ENCODE measurements around the gene ZSCAN12. TPM values are rescaled to one million over a fixed set of nuclear protein-coding genes. Genes with fewer than 3 reads are reported as not detected.
A peak's percentile ranks its signal among the peaks of the same experiment; 100 is the strongest.

Gene ZSCAN12
- total RNA-seq, 4 donors from 2014 or later: 1.2 to 6.2 (median 3.5) TPM

DNA sequence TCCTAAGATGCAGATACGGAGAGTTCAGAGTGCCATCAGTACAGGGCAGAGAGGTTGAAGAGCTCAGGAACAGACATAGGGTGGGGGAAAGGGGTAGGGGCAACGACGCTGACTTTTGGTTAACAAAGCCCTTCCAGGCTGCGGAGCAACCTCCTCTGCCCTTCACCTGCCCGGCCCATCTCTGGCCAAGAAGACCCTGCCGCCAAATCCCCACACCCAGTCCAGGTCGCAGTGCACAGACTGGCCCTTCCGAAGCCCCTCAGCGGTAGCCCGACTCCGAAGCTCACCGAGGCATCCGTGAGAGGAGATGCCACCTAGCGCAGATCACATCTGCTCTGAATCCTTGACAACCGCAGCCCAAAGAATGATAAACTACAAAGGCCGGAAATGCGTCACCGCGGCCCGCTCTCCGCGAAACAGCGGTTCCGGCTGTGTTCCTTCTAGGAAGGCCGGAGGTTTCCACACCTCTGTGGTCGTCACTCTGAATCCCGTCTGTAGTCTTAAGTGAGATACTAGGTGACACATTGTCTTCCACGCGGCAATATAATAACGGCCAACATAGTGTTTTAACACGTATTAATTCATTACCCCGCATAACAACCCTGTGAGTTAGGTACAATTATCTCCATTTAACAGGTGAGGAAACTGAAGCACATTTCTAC is 43.7 kb upstream of the ZSCAN12 start, which contains the start of gene ZSCAN23:
Gene ZSCAN23 (minus strand): TSS at position 380 of the 662 bp plus-strand sequence. CDS start 7,225 bp downstream, outside the sequence.
- peak within 1 kb of the TSS; percentile 14 to 63 (median 38) for H3K27ac ChIP-seq
- H3K9me3 ChIP-seq: no peaks in the 10 kb centered on the region
- in situ Hi-C loops (cut with MboI; ENCODE audit: low pct_ligation_motif_present in 1 of 4, low pct_unique_long_range_greater_than_20kb in 1 of 4, low sequenced_read_pairs in 3 of 4) (no loop called here), intact Hi-C loops (cut with DNase I; ENCODE audit: low total_unique reads) (no loop called here)
- TF ChIP-seq POLR2AphosphoS5 (IDR thresholded peaks at IDR 0.05): peak; percentile 41 to 45 (median 43)
- TF ChIP-seq POLR2A (IDR thresholded peaks at IDR 0.05): no peak
- peak within 1 kb of the TSS; percentile 44 to 64 (median 50) for H3K4me3 ChIP-seq
- H3K36me3 ChIP-seq: no peaks in the 10 kb centered on the region
- peak; percentile 79 for DNase-seq
- H3K27me3 ChIP-seq: peaks cover 40% of the 10 kb centered on the region
- peaks cover 0 to 6% (median 3%) of the 10 kb centered on the region in 4 donors for H3K4me1 ChIP-seq
- 2 to 10% methylated on average over 9 to 24 of the region's 32 CpGs for WGBS, 2 donors (ENCODE audit: low coverage in 1 of 2)

DNA sequence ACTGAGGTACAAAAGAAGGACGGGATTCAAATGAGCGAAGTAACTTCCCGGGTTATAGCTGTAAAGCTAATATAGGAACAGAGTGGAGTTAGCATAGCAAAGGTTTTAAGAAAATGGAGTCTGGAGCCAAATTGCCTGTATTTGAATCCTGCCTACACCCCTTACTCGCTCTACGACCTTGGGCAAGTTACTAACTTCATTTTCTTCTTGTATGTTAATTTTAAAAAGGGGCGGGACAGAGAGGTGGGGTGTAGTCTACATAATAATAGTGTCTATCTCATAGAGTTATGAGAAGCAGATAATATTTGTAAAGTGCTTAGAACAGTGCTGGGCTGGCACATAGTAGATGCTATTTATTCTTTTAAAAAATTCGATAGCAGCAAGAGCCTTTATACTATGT is 43.0 kb upstream of the ZSCAN12 start:
- intact Hi-C loops (cut with DNase I; ENCODE audit: low total_unique reads): no loop called here
- TF ChIP-seq, protein P1, sequence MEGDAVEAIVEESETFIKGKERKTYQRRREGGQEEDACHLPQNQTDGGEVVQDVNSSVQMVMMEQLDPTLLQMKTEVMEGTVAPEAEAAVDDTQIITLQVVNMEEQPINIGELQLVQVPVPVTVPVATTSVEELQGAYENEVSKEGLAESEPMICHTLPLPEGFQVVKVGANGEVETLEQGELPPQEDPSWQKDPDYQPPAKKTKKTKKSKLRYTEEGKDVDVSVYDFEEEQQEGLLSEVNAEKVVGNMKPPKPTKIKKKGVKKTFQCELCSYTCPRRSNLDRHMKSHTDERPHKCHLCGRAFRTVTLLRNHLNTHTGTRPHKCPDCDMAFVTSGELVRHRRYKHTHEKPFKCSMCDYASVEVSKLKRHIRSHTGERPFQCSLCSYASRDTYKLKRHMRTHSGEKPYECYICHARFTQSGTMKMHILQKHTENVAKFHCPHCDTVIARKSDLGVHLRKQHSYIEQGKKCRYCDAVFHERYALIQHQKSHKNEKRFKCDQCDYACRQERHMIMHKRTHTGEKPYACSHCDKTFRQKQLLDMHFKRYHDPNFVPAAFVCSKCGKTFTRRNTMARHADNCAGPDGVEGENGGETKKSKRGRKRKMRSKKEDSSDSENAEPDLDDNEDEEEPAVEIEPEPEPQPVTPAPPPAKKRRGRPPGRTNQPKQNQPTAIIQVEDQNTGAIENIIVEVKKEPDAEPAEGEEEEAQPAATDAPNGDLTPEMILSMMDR (IDR thresholded peaks at IDR 0.05): no peak
- TF ChIP-seq EP300 (IDR thresholded peaks at IDR 0.05; ENCODE audit: low read depth) (no peak), POLR2AphosphoS5 (IDR thresholded peaks at IDR 0.05) (no peak), POLR2A (IDR thresholded peaks at IDR 0.05) (no peak)
- Histone ChIP-seq H3K27me3 (peaks cover 33% of the 10 kb centered on the region), H3K4me1 (peaks cover 0 to 6% (median 3%) of the 10 kb centered on the region in 4 donors), H3K27ac (peak overlapping the region in 2 of 4 donors; percentile 55 to 63), H3K4me3 (peak overlapping the region; percentile 44 to 64 (median 50)), H3K9me3 (no peaks in the 10 kb centered on the region), H3K36me3 (no peaks in the 10 kb centered on the region)
- in situ Hi-C loops (cut with MboI; ENCODE audit: low pct_ligation_motif_present in 1 of 4, low pct_unique_long_range_greater_than_20kb in 1 of 4, low sequenced_read_pairs in 3 of 4): no loop called here
- no peak for DNase-seq
- 62 to 67% methylated on average over 7 of the region's 7 CpGs for WGBS, 2 donors (ENCODE audit: low coverage in 1 of 2)

DNA sequence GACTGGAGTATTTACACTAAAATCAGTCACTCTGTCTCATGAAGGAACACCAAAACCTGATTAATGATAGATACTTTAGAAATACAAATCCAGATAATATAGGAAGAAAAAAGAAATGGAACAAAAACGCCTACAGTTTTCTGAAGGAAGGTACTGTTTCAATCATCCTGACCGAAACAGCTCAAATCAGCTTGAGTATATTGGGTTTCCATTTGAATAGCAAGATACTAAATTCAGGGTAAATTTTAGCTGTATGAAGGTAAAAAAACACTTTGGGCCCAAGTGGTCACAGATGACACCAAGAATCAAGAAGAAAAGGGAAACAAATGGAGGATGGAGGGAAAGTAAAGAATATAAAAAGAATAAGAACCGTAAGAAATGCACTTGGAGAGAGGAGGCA is 36.9 kb upstream of the ZSCAN12 start:
- WGBS, 2 donors (ENCODE audit: low coverage in 1 of 2): 86 to 90% methylated on average over 3 of the region's 3 CpGs
- no peak for TF ChIP-seq POLR2AphosphoS5 (IDR thresholded peaks at IDR 0.05)
- intact Hi-C loops (cut with DNase I; ENCODE audit: low total_unique reads) (no loop called here), in situ Hi-C loops (cut with MboI; ENCODE audit: low pct_ligation_motif_present in 1 of 4, low pct_unique_long_range_greater_than_20kb in 1 of 4, low sequenced_read_pairs in 3 of 4) (no loop called here)
- no peaks in the 10 kb centered on the region for H3K27me3 ChIP-seq
- no peak overlapping the region for H3K4me3 ChIP-seq
- H3K4me1 ChIP-seq: no peaks in the 10 kb centered on the region
- H3K27ac ChIP-seq: no peak overlapping the region
- H3K9me3 ChIP-seq: no peaks in the 10 kb centered on the region
- no peaks in the 10 kb centered on the region for H3K36me3 ChIP-seq
- DNase-seq: no peak

DNA sequence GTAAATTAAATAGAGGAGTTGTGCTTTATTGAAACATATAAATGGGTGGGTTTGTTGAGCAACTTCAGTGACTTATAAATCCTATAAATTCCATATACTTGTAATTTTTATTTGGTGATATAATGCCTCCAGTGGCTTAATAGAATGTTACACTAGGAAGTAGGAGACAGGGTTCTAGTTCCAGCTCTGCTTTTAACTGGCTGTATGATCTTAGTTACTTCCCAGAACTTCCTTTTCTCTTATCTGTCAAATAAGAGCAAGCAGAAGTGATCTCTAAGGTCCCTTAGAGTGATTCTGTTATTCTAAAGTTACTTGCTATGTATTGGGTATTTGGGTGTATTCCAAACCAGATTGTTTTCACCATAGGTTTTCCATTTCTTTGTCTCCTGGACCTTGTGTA is 33.6 kb upstream of the ZSCAN12 start:
- Histone ChIP-seq H3K27me3 (no peaks in the 10 kb centered on the region), H3K27ac (no peak overlapping the region), H3K9me3 (no peaks in the 10 kb centered on the region), H3K36me3 (no peaks in the 10 kb centered on the region), H3K4me1 (no peaks in the 10 kb centered on the region), H3K4me3 (no peak overlapping the region)
- DNase-seq: no peak
- intact Hi-C loops (cut with DNase I; ENCODE audit: low total_unique reads) (no loop called here), in situ Hi-C loops (cut with MboI; ENCODE audit: low pct_ligation_motif_present in 1 of 4, low pct_unique_long_range_greater_than_20kb in 1 of 4, low sequenced_read_pairs in 3 of 4) (no loop called here)
- TF ChIP-seq POLR2A (IDR thresholded peaks at IDR 0.05): no peak
- TF ChIP-seq POLR2AphosphoS5 (IDR thresholded peaks at IDR 0.05): no peak
- no peak for TF ChIP-seq EP300 (IDR thresholded peaks at IDR 0.05; ENCODE audit: low read depth)
- TF ChIP-seq, protein P1 (IDR thresholded peaks at IDR 0.05): no peak

DNA sequence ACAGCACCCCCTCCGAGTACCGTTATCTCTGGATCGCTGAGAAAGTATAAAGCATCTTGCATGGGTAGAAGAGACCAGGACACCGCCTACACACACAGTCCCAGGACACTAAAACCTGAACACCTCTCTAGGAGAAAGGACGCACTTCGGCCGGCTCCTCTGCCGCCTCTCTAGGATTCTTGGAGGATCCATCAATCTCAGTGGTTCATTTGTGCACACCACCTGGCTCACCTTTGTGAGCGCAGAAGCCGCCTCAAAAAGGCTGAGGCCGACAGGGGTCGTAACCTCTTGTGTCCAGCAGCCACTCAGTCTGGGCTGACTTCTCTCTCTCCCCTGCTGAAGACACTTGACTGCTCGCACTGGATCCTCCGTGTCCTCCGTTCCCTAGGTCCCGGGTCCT is 30.2 kb upstream of the ZSCAN12 start:
- no peaks in the 10 kb centered on the region for H3K4me1 ChIP-seq
- DNase-seq: no peak
- WGBS, 2 donors (ENCODE audit: low coverage in 1 of 2): 96% methylated on average over 15 of the region's 16 CpGs; no CpG with 5 or more reads in 1 of the 2 donors
- H3K27me3 ChIP-seq: no peaks in the 10 kb centered on the region
- no peaks in the 10 kb centered on the region for H3K9me3 ChIP-seq
- no peak for TF ChIP-seq EP300 (IDR thresholded peaks at IDR 0.05; ENCODE audit: low read depth)
- TF ChIP-seq POLR2A (IDR thresholded peaks at IDR 0.05): no peak
- no peak for TF ChIP-seq POLR2AphosphoS5 (IDR thresholded peaks at IDR 0.05)
- TF ChIP-seq, protein P1 (IDR thresholded peaks at IDR 0.05): no peak
- in situ Hi-C loops (cut with MboI; ENCODE audit: low pct_ligation_motif_present in 1 of 4, low pct_unique_long_range_greater_than_20kb in 1 of 4, low sequenced_read_pairs in 3 of 4): no loop called here
- no peak overlapping the region for H3K27ac ChIP-seq
- H3K4me3 ChIP-seq: no peak overlapping the region
- no peaks in the 10 kb centered on the region for H3K36me3 ChIP-seq
- intact Hi-C loops (cut with DNase I; ENCODE audit: low total_unique reads): no loop called here
